Neural cell (in vitro differentiated cells): ENCODE measurements around the gene CPNE5. TPM values are rescaled to one million over a fixed set of nuclear protein-coding genes. Genes with fewer than 3 reads are reported as not detected.

Experiments
- H2AFZ ChIP-seq: fragments of 200-600, 300-800 bp; sonication (generic), shearing (Covaris generic); 2 replicates; pipeline ENCODE4 v1.6.0; 2014; ENCODE audit warnings: low read depth, mild to moderate bottlenecking, antibody characterized with exemption, low read length, moderate library complexity
- H3F3A ChIP-seq: fragments of 200-600 bp; shearing (Covaris generic); 2 replicates; pipeline ENCODE4 v1.6.1; 2016; ENCODE audit warnings: mild to moderate bottlenecking, moderate library complexity, mixed read lengths, antibody characterized with exemption, low read length; ENCODE audit not compliant: insufficient read depth, poor library complexity, severe bottlenecking
- H3K27ac ChIP-seq: fragments of 200-600, 300-800 bp; sonication (generic), shearing (Covaris generic); 2 replicates; pipeline ENCODE4 v1.5.1; 2014; ENCODE audit warnings: mild to moderate bottlenecking, low read length, moderate library complexity
- H3K27me3 ChIP-seq: fragments of 300-800, 200-600 bp; sonication (generic), shearing (Covaris generic); 2 replicates; pipeline ENCODE4 v1.6.0; 2014; ENCODE audit warnings: mild to moderate bottlenecking, low read depth, low read length, moderate library complexity; ENCODE audit not compliant: insufficient read depth
- H3K36me3 ChIP-seq: fragments of 300-800, 200-600 bp; sonication (generic), shearing (Covaris generic); 2 replicates; pipeline ENCODE4 v1.5.1; 2014; ENCODE audit warnings: mild to moderate bottlenecking, antibody characterized with exemption, low read length, moderate library complexity; ENCODE audit not compliant: insufficient read depth
- H3K4me2 ChIP-seq: fragments of 300-800, 200-600 bp; sonication (generic), shearing (Covaris generic); 2 replicates; pipeline ENCODE4 v1.6.0; 2014; ENCODE audit warnings: mild to moderate bottlenecking, low read length
- H3K4me3 ChIP-seq: fragments of 300-800, 200-600 bp; sonication (generic), shearing (Covaris generic); 2 replicates; pipeline ENCODE4 v1.5.1; 2014; ENCODE audit warnings: mild to moderate bottlenecking, low read length, moderate library complexity
- H3K79me2 ChIP-seq: fragments of 200-600 bp; shearing (Covaris generic); replicated peaks from 2 replicates; pipeline ENCODE4 v1.6.0; 2014; ENCODE audit warnings: mild to moderate bottlenecking, low read length, moderate library complexity; ENCODE audit not compliant: insufficient read depth
- H3K9ac ChIP-seq: fragments of 300-800, 200-600 bp; sonication (generic), shearing (Covaris generic); 2 replicates; pipeline ENCODE4 v1.6.1; 2016; ENCODE audit warnings: mild to moderate bottlenecking, low read length, mixed read lengths
- H3K9me2 ChIP-seq: fragments of 200-600 bp; shearing (Covaris generic); 2 replicates; pipeline ENCODE4 v1.6.1; 2016; ENCODE audit warnings: mild to moderate bottlenecking, low read length, mixed read lengths; ENCODE audit not compliant: insufficient read depth
- H3K9me3 ChIP-seq: fragments of 200-600, 300-800 bp; sonication (generic), shearing (Covaris generic); 2 replicates; pipeline ENCODE4 v1.6.1; 2016; ENCODE audit warnings: mild to moderate bottlenecking, mixed run types, low read length, moderate library complexity, mixed read lengths
- H4K20me1 ChIP-seq: fragments of 200-600 bp; shearing (Covaris generic); 2 replicates; pipeline ENCODE4 v1.6.1; 2016; ENCODE audit warnings: mild to moderate bottlenecking, mixed run types; ENCODE audit not compliant: insufficient read depth
- EP300 ChIP-seq: fragments of 450-650 bp; conservative IDR thresholded peaks from 2 replicates; pipeline ENCODE4 v1.6.1; 2014; ENCODE audit warnings: antibody characterized with exemption, mild to moderate bottlenecking, moderate library complexity; ENCODE audit not compliant: poor library complexity, severe bottlenecking
- EZH2 ChIP-seq: fragments of 200-600, 300-800 bp; shearing (Covaris generic), sonication (generic); IDR thresholded peaks from 2 replicates; pipeline ENCODE4 v1.6.1; 2014; ENCODE audit warnings: antibody characterized with exemption, low read length, borderline replicate concordance, mild to moderate bottlenecking; ENCODE audit not compliant: insufficient read depth, poor library complexity, severe bottlenecking
- MXI1 ChIP-seq: fragments of 450-650 bp; conservative IDR thresholded peaks from 2 replicates; pipeline ENCODE4 v1.6.1; 2014; ENCODE audit warnings: antibody characterized with exemption, mild to moderate bottlenecking; ENCODE audit not compliant: poor library complexity, severe bottlenecking
- POLR2AphosphoS5 ChIP-seq: IDR thresholded peaks from 2 replicates; pipeline ENCODE4 v1.6.1; 2012
- RAD21 ChIP-seq: fragments of 450-650 bp; conservative IDR thresholded peaks from 2 replicates; pipeline ENCODE4 v1.6.1; 2014; ENCODE audit warnings: antibody characterized with exemption, mild to moderate bottlenecking, moderate library complexity
- SMC3 ChIP-seq: fragments of 450-650 bp; conservative IDR thresholded peaks from 2 replicates; pipeline ENCODE4 v1.6.1; 2014; ENCODE audit warnings: antibody characterized with exemption, mild to moderate bottlenecking, moderate library complexity; ENCODE audit not compliant: poor library complexity
- TAF1 ChIP-seq: IDR thresholded peaks from 2 replicates; pipeline ENCODE4 v1.6.1; 2012; ENCODE audit warnings: low read depth
- polyA plus RNA-seq: library from polyadenylated mRNA; depleted of rRNA; stranded (reverse); fragments of >200 nt; gene quantifications from 2 replicates; pipeline ENCODE4 v1.2.3, GENCODE V29; 2014
- TF ChIP-seq, protein P1 (sequence below): fragments of 450-650 bp; IDR thresholded peaks from 2 replicates; pipeline ENCODE4 v1.5.1; 2014; ENCODE audit warnings: antibody characterized with exemption, mild to moderate bottlenecking, moderate library complexity; ENCODE audit not compliant: poor library complexity, severe bottlenecking
- TF ChIP-seq, protein P2 (sequence below): IDR thresholded peaks from 2 replicates; pipeline ENCODE4 v1.6.1; 2012; ENCODE audit warnings: borderline replicate concordance

CPNE5 gene
- polyA plus RNA-seq, 1 donor from 2014 or later, result 8.7 TPM

DNA sequence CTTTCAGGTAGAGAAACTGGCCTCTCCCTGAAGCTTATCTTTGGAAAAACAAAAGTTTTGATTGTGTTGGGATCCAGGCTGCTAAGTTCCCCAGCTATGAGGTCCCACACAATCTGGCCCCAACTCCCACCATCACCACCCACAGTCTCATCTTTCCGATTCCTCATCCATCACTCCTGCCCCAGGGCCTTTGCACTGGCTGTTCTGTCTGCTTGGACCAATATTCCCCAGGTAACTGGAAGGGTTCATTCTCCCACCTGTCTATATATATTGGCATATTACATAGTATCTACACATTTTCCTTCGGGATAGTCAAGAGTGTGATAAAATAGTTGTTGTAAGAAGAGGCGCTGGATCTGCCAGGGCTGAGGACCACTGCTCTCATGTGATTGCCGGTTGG is 52.0 kb downstream of the CPNE5 start:
- no peaks in the 10 kb centered on the region for H3F3A ChIP-seq
- no peaks in the 10 kb centered on the region for H4K20me1 ChIP-seq
- no peaks in the 10 kb centered on the region for H3K27me3 ChIP-seq
- H3K27ac ChIP-seq, result no peak overlapping the region
- H3K9me2 ChIP-seq, result no peaks in the 10 kb centered on the region
- H3K9me3 ChIP-seq, result no peaks in the 10 kb centered on the region
- H3K4me3 ChIP-seq, result no peak overlapping the region
- no peak overlapping the region for H3K4me2 ChIP-seq
- H3K79me2 ChIP-seq, result no peaks in the 10 kb centered on the region
- no peaks in the 10 kb centered on the region for H3K36me3 ChIP-seq
- TF ChIP-seq EP300 (no peak), POLR2AphosphoS5 (no peak), TAF1 (no peak), EZH2 (no peak), SMC3 (no peak), MXI1 (no peak), RAD21 (no peak)
- TF ChIP-seq, protein P1, sequence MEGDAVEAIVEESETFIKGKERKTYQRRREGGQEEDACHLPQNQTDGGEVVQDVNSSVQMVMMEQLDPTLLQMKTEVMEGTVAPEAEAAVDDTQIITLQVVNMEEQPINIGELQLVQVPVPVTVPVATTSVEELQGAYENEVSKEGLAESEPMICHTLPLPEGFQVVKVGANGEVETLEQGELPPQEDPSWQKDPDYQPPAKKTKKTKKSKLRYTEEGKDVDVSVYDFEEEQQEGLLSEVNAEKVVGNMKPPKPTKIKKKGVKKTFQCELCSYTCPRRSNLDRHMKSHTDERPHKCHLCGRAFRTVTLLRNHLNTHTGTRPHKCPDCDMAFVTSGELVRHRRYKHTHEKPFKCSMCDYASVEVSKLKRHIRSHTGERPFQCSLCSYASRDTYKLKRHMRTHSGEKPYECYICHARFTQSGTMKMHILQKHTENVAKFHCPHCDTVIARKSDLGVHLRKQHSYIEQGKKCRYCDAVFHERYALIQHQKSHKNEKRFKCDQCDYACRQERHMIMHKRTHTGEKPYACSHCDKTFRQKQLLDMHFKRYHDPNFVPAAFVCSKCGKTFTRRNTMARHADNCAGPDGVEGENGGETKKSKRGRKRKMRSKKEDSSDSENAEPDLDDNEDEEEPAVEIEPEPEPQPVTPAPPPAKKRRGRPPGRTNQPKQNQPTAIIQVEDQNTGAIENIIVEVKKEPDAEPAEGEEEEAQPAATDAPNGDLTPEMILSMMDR, result no peak
- TF ChIP-seq, protein P2, sequence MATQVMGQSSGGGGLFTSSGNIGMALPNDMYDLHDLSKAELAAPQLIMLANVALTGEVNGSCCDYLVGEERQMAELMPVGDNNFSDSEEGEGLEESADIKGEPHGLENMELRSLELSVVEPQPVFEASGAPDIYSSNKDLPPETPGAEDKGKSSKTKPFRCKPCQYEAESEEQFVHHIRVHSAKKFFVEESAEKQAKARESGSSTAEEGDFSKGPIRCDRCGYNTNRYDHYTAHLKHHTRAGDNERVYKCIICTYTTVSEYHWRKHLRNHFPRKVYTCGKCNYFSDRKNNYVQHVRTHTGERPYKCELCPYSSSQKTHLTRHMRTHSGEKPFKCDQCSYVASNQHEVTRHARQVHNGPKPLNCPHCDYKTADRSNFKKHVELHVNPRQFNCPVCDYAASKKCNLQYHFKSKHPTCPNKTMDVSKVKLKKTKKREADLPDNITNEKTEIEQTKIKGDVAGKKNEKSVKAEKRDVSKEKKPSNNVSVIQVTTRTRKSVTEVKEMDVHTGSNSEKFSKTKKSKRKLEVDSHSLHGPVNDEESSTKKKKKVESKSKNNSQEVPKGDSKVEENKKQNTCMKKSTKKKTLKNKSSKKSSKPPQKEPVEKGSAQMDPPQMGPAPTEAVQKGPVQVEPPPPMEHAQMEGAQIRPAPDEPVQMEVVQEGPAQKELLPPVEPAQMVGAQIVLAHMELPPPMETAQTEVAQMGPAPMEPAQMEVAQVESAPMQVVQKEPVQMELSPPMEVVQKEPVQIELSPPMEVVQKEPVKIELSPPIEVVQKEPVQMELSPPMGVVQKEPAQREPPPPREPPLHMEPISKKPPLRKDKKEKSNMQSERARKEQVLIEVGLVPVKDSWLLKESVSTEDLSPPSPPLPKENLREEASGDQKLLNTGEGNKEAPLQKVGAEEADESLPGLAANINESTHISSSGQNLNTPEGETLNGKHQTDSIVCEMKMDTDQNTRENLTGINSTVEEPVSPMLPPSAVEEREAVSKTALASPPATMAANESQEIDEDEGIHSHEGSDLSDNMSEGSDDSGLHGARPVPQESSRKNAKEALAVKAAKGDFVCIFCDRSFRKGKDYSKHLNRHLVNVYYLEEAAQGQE, result no peak
- no peak overlapping the region for H2AFZ ChIP-seq
- H3K9ac ChIP-seq, result no peak overlapping the region

DNA sequence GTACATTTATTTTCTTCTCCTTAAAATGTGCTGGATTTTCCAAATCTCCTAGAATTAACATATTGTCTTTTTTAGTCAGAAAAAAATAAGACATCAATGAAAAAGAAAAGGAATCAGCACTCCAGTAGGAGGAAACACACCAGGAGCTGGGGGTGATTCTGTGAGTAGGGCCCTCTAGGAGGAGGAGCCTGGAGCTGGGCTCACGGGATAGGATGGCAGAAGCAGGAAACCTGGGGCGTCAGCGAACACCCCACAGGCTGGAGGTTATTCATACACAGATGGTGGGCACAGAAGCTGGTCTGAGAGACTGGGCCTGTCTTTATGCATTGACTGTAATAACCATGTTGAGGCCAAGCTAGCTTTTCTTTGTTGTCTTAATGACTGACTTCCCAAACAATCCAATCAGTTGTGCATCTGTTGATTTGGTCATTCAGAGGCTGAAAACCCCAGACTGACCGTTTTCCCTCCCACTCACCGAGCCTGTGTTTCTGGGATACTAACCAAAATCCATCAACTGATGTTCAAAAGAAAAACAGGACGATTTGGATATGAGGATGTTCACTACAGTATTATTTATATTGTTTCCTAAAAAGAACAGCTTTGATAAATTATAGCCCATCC is 53.1 kb downstream of the CPNE5 start:
- Histone ChIP-seq H3K79me2 (no peaks in the 10 kb centered on the region), H3K4me2 (no peak overlapping the region), H3K27me3 (no peaks in the 10 kb centered on the region), H3K9me3 (no peaks in the 10 kb centered on the region), H3K9ac (no peak overlapping the region), H3F3A (no peaks in the 10 kb centered on the region), H3K36me3 (no peaks in the 10 kb centered on the region), H3K4me3 (no peak overlapping the region), H2AFZ (no peak overlapping the region), H4K20me1 (no peaks in the 10 kb centered on the region), H3K9me2 (no peaks in the 10 kb centered on the region), H3K27ac (no peak overlapping the region)
- TF ChIP-seq, protein P1, result no peak
- TF ChIP-seq EP300 (no peak), SMC3 (no peak), TAF1 (no peak), EZH2 (no peak), POLR2AphosphoS5 (no peak), MXI1 (no peak), RAD21 (no peak)
- TF ChIP-seq, protein P2, result no peak
